ENCODE data around the gene TMEM164. TPM values are rescaled to one million over a fixed set of nuclear protein-coding genes. Genes with fewer than 3 reads are reported as not detected.
A peak's percentile ranks its signal among the peaks of the same experiment; 100 is the strongest.

The TMEM164 gene
- total and polyA plus RNA-seq, 12 donors, result 8.7 to 32.2 (median 24.8) TPM

DNA sequence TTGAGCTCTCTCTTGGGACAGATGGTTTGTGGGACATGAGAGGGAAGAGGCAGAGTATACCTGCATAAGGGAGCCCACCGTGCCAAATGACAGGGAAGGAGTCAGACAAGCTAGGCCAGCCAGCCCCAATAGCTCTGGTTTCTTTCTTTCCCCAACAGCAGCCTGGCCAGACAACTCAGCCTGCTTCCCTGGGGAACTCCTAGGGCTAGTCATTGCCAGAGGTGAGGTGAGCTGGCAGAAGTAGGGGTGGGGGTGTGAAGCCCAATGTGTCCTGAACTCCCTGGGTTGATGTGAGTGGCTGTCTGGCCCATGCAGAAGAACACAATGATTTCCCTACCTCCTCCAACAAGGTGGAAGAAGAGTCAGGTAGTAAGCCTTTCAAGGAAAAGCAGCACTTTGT, 179.4 kb downstream of the TMEM164 start:
- no peaks in the 10 kb centered on the region for H3K36me3 ChIP-seq (replicated peaks in 1 of 2)
- intact Hi-C loops (cut with DNase I), result no loop called here
- H3K4me1 ChIP-seq (replicated peaks in 1 of 2), result peaks cover 3 to 4% of the 10 kb centered on the region in 2 donors
- no peak overlapping the region for H3K4me3 ChIP-seq
- TF ChIP-seq POLR2A (IDR thresholded peaks at IDR 0.05), result no peak
- H3K27me3 ChIP-seq, result no peaks in the 10 kb centered on the region
- 56 to 86% (median 81%) methylated on average over 1 of the region's 1 CpG for WGBS, 4 donors
- H3K27ac ChIP-seq, result peak overlapping the region in 1 of 5 donors; percentile 8
- H3K9me3 ChIP-seq (replicated peaks in 1 of 3), result no peaks in the 10 kb centered on the region
- no peak for DNase-seq

DNA sequence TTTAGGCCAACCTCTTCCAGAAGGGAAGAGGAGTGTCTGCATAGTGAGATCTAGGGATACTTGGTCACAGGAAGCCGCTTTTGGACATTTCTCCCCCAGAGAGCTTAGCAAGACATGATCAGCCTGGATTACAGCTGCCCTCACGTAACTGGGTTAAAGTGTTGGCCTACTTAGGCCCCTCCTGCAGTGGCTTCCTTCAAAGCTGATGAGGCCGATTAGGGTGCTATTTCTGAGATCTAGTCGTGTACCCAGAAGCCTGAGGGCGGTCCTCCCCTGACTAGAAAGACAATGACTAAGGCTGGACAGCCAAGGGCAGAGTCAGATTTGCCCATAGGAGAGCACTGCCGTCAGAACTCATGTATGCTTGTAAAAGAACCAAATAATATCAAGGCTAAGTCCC, 180.0 kb downstream of the TMEM164 start:
- WGBS, 4 donors, result 54 to 71% (median 61%) methylated on average over 3 to 6 of the region's 6 CpGs
- DNase-seq, result no peak
- H3K4me1 ChIP-seq (replicated peaks in 1 of 2), result peaks cover 3 to 4% of the 10 kb centered on the region in 2 donors
- intact Hi-C loops (cut with DNase I), result no loop called here
- H3K27me3 ChIP-seq, result no peaks in the 10 kb centered on the region
- no peak for TF ChIP-seq POLR2A (IDR thresholded peaks at IDR 0.05)
- TF ChIP-seq, protein P1, sequence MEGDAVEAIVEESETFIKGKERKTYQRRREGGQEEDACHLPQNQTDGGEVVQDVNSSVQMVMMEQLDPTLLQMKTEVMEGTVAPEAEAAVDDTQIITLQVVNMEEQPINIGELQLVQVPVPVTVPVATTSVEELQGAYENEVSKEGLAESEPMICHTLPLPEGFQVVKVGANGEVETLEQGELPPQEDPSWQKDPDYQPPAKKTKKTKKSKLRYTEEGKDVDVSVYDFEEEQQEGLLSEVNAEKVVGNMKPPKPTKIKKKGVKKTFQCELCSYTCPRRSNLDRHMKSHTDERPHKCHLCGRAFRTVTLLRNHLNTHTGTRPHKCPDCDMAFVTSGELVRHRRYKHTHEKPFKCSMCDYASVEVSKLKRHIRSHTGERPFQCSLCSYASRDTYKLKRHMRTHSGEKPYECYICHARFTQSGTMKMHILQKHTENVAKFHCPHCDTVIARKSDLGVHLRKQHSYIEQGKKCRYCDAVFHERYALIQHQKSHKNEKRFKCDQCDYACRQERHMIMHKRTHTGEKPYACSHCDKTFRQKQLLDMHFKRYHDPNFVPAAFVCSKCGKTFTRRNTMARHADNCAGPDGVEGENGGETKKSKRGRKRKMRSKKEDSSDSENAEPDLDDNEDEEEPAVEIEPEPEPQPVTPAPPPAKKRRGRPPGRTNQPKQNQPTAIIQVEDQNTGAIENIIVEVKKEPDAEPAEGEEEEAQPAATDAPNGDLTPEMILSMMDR (IDR thresholded peaks at IDR 0.05), result no peak
- H3K27ac ChIP-seq, result peak overlapping the region in 1 of 5 donors; percentile 8
- H3K36me3 ChIP-seq (replicated peaks in 1 of 2), result no peaks in the 10 kb centered on the region
- H3K4me3 ChIP-seq, result no peak overlapping the region
- H3K9me3 ChIP-seq (replicated peaks in 1 of 3), result no peaks in the 10 kb centered on the region

DNA sequence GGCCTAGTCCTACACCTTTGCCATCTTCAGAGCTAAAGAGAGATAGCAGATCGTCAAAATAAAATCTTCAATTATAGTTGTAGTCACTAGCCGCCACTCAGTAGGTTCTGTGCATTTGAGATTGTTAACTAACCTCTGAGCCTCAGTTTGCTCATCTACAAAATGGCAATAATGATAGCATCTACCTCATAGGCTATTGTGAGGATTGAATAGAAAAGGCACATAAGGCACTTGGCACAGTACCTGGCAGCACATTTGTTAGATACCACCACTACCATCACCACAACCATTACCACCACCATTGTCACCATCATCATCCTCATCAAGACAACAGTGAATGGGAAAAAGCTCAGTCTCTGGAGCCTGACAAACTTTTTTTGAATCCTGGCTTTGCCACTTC, 180.4 kb downstream of the TMEM164 start:
- no peaks in the 10 kb centered on the region for H3K9me3 ChIP-seq (replicated peaks in 1 of 3)
- WGBS, 4 donors, result 72 to 90% (median 87%) methylated on average over 2 of the region's 2 CpGs
- no peaks in the 10 kb centered on the region for H3K36me3 ChIP-seq (replicated peaks in 1 of 2)
- peaks cover 3 to 4% of the 10 kb centered on the region in 2 donors for H3K4me1 ChIP-seq (replicated peaks in 1 of 2)
- no peak overlapping the region for H3K4me3 ChIP-seq
- intact Hi-C loops (cut with DNase I), result no loop called here
- H3K27me3 ChIP-seq, result no peaks in the 10 kb centered on the region
- peak overlapping the region in 1 of 5 donors; percentile 8 for H3K27ac ChIP-seq
- DNase-seq, result no peak
- no peak for TF ChIP-seq POLR2A (IDR thresholded peaks at IDR 0.05)
- TF ChIP-seq, protein P1 (IDR thresholded peaks at IDR 0.05), result no peak

DNA sequence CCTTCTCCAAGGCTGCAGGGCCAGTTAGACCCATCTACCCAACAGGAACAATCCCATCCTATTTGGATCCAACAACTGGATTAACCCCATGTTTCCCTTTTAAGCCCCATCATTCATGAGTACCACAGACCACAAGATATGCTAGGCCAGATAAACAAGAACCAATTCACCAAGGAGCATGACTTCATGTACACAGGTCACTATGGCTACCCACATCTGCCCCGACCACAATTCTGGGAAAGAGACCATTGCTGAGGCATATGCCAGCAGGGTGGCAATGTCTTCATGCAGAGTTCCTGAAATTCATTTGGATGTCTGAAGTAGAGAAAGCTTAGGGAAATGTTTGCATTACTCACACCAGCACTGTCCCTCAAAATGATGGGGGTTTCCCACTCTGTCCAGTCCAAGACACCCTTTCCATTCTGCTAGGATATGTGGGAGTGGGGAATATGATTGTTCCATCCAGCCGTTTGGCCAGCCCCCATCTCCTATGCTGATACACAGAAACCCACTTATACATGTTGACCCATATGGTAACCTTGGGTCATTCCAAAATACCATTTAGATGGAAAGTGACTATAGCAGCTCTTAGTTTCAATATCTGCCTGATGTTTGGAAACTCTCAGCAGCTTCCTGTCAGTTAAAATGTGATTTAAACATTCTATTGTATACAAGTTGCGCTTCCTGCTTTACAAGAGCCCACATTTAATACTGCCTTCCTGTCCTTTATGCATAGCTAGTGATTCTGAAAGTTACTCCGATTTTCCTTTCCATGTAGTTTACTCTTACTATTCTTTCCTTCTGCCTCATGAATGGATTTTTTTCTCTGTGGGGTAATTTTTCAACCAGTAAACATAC, 186.0 kb downstream of the TMEM164 start:
- H3K4me1 ChIP-seq (replicated peaks in 1 of 2), result no peaks in the 10 kb centered on the region
- no peaks in the 10 kb centered on the region for H3K9me3 ChIP-seq (replicated peaks in 1 of 3)
- no peak overlapping the region for H3K27ac ChIP-seq
- TF ChIP-seq, protein P1 (IDR thresholded peaks at IDR 0.05), result no peak
- no peak for TF ChIP-seq POLR2A (IDR thresholded peaks at IDR 0.05)
- intact Hi-C loops (cut with DNase I), result no loop called here
- H3K4me3 ChIP-seq, result no peak overlapping the region
- no peaks in the 10 kb centered on the region for H3K36me3 ChIP-seq (replicated peaks in 1 of 2)
- no peaks in the 10 kb centered on the region for H3K27me3 ChIP-seq
- WGBS, 4 donors, result 70 to 83% (median 75%) methylated on average over 4 of the region's 4 CpGs
- DNase-seq, result no peak

DNA sequence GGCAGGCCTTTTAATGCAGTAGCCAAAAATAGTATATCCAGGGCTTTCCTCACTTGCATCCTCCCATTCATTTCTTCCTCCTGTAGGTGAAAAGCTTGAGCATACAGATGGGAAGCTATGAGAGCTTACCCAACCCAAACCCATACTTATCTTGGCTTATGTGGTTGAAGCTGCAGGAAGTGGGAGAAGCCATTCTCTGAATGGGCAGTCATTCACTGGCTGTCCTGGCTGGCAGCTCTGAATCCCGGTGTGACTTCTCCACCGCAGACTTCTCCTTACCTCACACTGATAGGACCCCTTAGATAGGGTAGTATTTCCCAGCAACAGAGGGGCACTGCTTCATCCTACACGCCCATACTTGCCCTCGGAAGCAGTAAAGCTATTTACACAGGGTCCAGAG, 189.6 kb downstream of the TMEM164 start:
- H3K4me3 ChIP-seq, result no peak overlapping the region
- TF ChIP-seq, protein P1 (IDR thresholded peaks at IDR 0.05), result no peak
- TF ChIP-seq POLR2A (IDR thresholded peaks at IDR 0.05), result no peak
- no peaks in the 10 kb centered on the region for H3K4me1 ChIP-seq (replicated peaks in 1 of 2)
- no peak for DNase-seq
- H3K27me3 ChIP-seq, result peaks cover 5% of the 10 kb centered on the region
- intact Hi-C loops (cut with DNase I), result no loop called here
- no peaks in the 10 kb centered on the region for H3K36me3 ChIP-seq (replicated peaks in 1 of 2)
- H3K9me3 ChIP-seq (replicated peaks in 1 of 3), result no peaks in the 10 kb centered on the region
- 68 to 95% (median 85%) methylated on average over 3 to 4 of the region's 4 CpGs for WGBS, 4 donors
- no peak overlapping the region for H3K27ac ChIP-seq

All from adrenal gland (tissue), 12 donors.